Smooth muscle cell (in vitro differentiated cells): ENCODE results near the gene TARM1. TPM values are rescaled to one million over a fixed set of nuclear protein-coding genes. Genes with fewer than 3 reads are reported as not detected.

Experiments
- DNase-seq: peaks from one replicate; lab custom pipeline; 2025; ENCODE audit not compliant: unreplicated experiment; lab: John Stamatoyannopoulos, UW
- H2AFZ ChIP-seq: fragments of 200-600 bp; sonication (generic); 2 replicates; pipeline ENCODE4 v1.6.0; 2016; ENCODE audit warnings: antibody characterized with exemption, low read depth, mild to moderate bottlenecking
- H3F3A ChIP-seq: fragments of 200-600 bp; sonication (generic); 2 replicates; pipeline ENCODE4 v1.6.0; 2017; ENCODE audit warnings: antibody characterized with exemption, low read depth
- H3K27ac ChIP-seq: fragments of 200-600 bp; sonication (generic); 2 replicates; pipeline ENCODE4 v1.5.1; 2016; ENCODE audit warnings: low read depth, mild to moderate bottlenecking
- H3K27me3 ChIP-seq: fragments of 200-600 bp; sonication (generic); 2 replicates; pipeline ENCODE4 v1.6.1; 2016; ENCODE audit warnings: low read depth, mild to moderate bottlenecking
- H3K36me3 ChIP-seq: fragments of 200-600 bp; sonication (generic); 2 replicates; pipeline ENCODE4 v1.5.1; 2016; ENCODE audit warnings: low read depth
- H3K4me1 ChIP-seq: fragments of 200-600 bp; sonication (generic); 2 replicates; pipeline ENCODE4 v1.5.1; 2016; ENCODE audit warnings: low read depth
- H3K4me2 ChIP-seq: fragments of 200-600 bp; sonication (generic); 2 replicates; pipeline ENCODE4 v1.6.0; 2016; ENCODE audit warnings: mild to moderate bottlenecking
- H3K4me3 ChIP-seq: fragments of 200-600 bp; sonication (generic); 2 replicates; pipeline ENCODE4 v1.5.1; 2016; ENCODE audit warnings: mild to moderate bottlenecking
- H3K79me2 ChIP-seq: fragments of 200-600 bp; sonication (generic); 2 replicates; pipeline ENCODE4 v1.6.0; 2016; ENCODE audit warnings: low read depth, mild to moderate bottlenecking
- H3K9ac ChIP-seq: fragments of 200-600 bp; sonication (generic); 2 replicates; pipeline ENCODE4 v1.6.0; 2016; ENCODE audit warnings: low read depth
- H3K9me3 ChIP-seq: fragments of 200-600 bp; sonication (generic); replicated peaks from 2 replicates; pipeline ENCODE4 v1.5.1; 2016; ENCODE audit warnings: low read depth
- H4K20me1 ChIP-seq: fragments of 200-600 bp; sonication (generic); 2 replicates; pipeline ENCODE4 v1.6.0; 2016; ENCODE audit warnings: low read depth
- CTCF ChIP-seq: fragments of 200-600 bp; sonication (generic); IDR thresholded peaks from 2 replicates; pipeline ENCODE4 v1.5.1; 2017; ENCODE audit warnings: borderline replicate concordance, mild to moderate bottlenecking, antibody characterized with exemption; ENCODE audit not compliant: insufficient read depth, poor library complexity, severe bottlenecking
- WGBS: methylation state at CpG from one replicate; pipeline ENCODE4 v1.1.7; 2016; ENCODE audit warnings: low lambda C conversion rate; 5-methylcytosine and 5-hydroxymethylcytosine counted together
- polyA plus RNA-seq: library from polyadenylated mRNA; unstranded; fragments of >200 nt; fragmentation: Nextera tagmentation; extraction: Ambion mirVana; gene quantifications from 2 replicates; pipeline ENCODE4 v1.2.1, GENCODE V29; 2016
- total RNA-seq: library from RNA; depleted of rRNA; stranded (reverse); fragments of >200 nt; gene quantifications from 2 replicates; pipeline ENCODE4 v1.2.3, GENCODE V29; 2014

The TARM1 gene
- total RNA-seq (not detected in 2 replicates), polyA plus RNA-seq (not detected in 2 replicates)

GRCh38 chr19:54081032-54081431 lies at the start of gene TARM1:
TSS of gene TARM1 (minus strand) at chr19:54081365. CDS start at chr19:54081340, 25 bp downstream.
- H3K4me3 ChIP-seq: no peak within 1 kb of the TSS
- H4K20me1 ChIP-seq: no peaks in the 10 kb centered on the region
- no peak within 1 kb of the TSS for H3K27ac ChIP-seq
- no peaks in the 10 kb centered on the region for H3K4me1 ChIP-seq
- DNase-seq: no peak
- TF ChIP-seq CTCF: no peak
- H2AFZ ChIP-seq: no peak within 1 kb of the TSS
- no peaks in the 10 kb centered on the region for H3K36me3 ChIP-seq
- no peaks in the 10 kb centered on the region for H3K27me3 ChIP-seq
- no peaks in the 10 kb centered on the region for H3F3A ChIP-seq
- H3K79me2 ChIP-seq: no peaks in the 10 kb centered on the region
- WGBS: 91% methylated on average over 7 of the region's 7 CpGs
- no peak within 1 kb of the TSS for H3K9ac ChIP-seq
- no peaks in the 10 kb centered on the region for H3K9me3 ChIP-seq
- no peak within 1 kb of the TSS for H3K4me2 ChIP-seq

GRCh38 chr19:54129617-54129996 lies 48.4 kb upstream of the TARM1 start:
- Histone ChIP-seq H3K9ac (no peak overlapping the region), H3K36me3 (no peaks in the 10 kb centered on the region), H3K27ac (no peak overlapping the region), H3F3A (no peaks in the 10 kb centered on the region), H3K9me3 (no peaks in the 10 kb centered on the region), H3K4me1 (no peaks in the 10 kb centered on the region), H4K20me1 (no peaks in the 10 kb centered on the region), H3K79me2 (no peaks in the 10 kb centered on the region), H3K4me3 (no peak overlapping the region), H2AFZ (no peak overlapping the region), H3K27me3 (no peaks in the 10 kb centered on the region), H3K4me2 (no peak overlapping the region)
- no peak for DNase-seq
- 97% methylated on average over 20 of the region's 20 CpGs for WGBS
- TF ChIP-seq CTCF: no peak

- H3K36me3 ChIP-seq: no peaks in the 10 kb centered on the region
Observed at GRCh38 chr19:54128796-54129616, 47.8 kb upstream of the TARM1 start.

More at GRCh38 chr19:54128796-54129616, 47.8 kb upstream of the TARM1 start:
- H3F3A ChIP-seq: no peaks in the 10 kb centered on the region
- no peaks in the 10 kb centered on the region for H3K4me1 ChIP-seq
- no peak overlapping the region for H3K4me3 ChIP-seq
- H3K27ac ChIP-seq: no peak overlapping the region
- H3K4me2 ChIP-seq: no peak overlapping the region
- TF ChIP-seq CTCF: no peak
- no peak overlapping the region for H3K9ac ChIP-seq
- H3K79me2 ChIP-seq: no peaks in the 10 kb centered on the region
- no peaks in the 10 kb centered on the region for H3K9me3 ChIP-seq
- H2AFZ ChIP-seq: no peak overlapping the region
- no peak for DNase-seq
- H4K20me1 ChIP-seq: no peaks in the 10 kb centered on the region
- WGBS: 99% methylated on average over 41 of the region's 41 CpGs
- H3K27me3 ChIP-seq: no peaks in the 10 kb centered on the region
